AG04449 (cell line): ENCODE results near the gene WBP1.
"Not testable (repeated sequence)": the region's sequence is repeated elsewhere in the genome, so short reads cannot be mapped to it uniquely, and the experiment has no call there.

ENCODE experiments used
- CTCF ChIA-PET: fragments of 350-600 bp; formaldehyde crosslinking; extraction: SDS; loops from one replicate; lab custom pipeline; 2021; ENCODE audit warnings: antibody characterized with exemption; lab: Yijun Ruan, JAX
- POLR2A ChIA-PET: fragments of 400-600, 350-600 bp; formaldehyde crosslinking; extraction: SDS; loops from one replicate; lab custom pipeline; 2020; ENCODE audit warnings: antibody characterized with exemption, inconsistent platforms; lab: Yijun Ruan, JAX
- DNase-seq: peaks from one replicate; pipeline ENCODE4 v3.0.0-alpha.2; 2010; ENCODE audit warnings: low read depth, low spot score
- H3K4me3 ChIP-seq: 2 replicates; pipeline ENCODE4 v1.5.1; 2011; ENCODE audit warnings: low read depth, mild to moderate bottlenecking, control low read depth, low read length
- CTCF ChIP-seq: IDR thresholded peaks from one replicate; pipeline ENCODE4 v1.5.1; 2011; ENCODE audit warnings: mild to moderate bottlenecking, moderate library complexity, low read length, control low read depth, inconsistent platforms; ENCODE audit not compliant: insufficient read depth; ENCODE audit errors: missing control alignments

WBP1 gene

DNA sequence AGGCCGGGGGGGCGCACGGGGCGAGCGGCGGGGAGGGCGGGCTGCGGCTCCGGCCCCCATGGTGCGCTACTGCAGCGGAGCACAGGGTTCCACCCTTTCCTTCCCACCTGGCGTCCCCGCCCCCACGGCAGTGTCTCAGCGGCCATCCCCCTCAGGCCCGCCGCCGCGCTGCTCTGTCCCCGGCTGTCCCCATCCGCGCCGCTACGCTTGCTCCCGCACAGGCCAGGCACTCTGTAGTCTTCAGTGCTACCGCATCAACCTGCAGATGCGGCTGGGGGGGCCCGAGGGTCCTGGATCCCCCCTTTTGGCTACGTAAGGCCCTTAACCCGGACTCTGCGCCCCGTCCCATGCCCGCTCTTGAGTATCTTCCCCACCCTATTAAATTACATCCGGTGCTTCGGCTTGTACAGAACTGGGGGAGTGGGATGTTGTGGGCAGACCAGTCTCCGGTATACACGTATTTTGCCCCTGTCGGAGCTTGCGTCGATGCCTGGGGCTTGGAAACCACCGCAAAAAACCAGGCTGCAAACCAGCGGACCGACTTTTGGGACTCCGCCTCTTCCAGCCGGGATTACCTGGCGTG is 598 bp upstream of the WBP1 start:
- no peak for DNase-seq
- H3K4me3 ChIP-seq: peak overlapping the region; percentile 74
- CTCF ChIA-PET: interaction anchor here (0.6 to 3.8 kb wide), 2 partner anchors 130 to 243 kb away, joined by 3 to 25 read pairs; no protein-coding TSS in a partner anchor
- POLR2A ChIA-PET: interaction anchor here (0.6 to 3.3 kb wide), 9 partner anchors 10 to 129 kb away, joined by 3 to 12 read pairs (median 8); partner anchors contain the start of gene MRPL53
- no peak for TF ChIP-seq CTCF

- CTCF ChIA-PET: interaction anchor here (0.9 to 3.8 kb wide), 4 partner anchors 24 to 129 kb away, joined by 3 to 25 read pairs (median 4); partner anchors contain the start of genes CCDC142, TTC31 and WDR54
- peak overlapping the region; percentile 62 for H3K4me3 ChIP-seq
- TF ChIP-seq CTCF: no peak
- POLR2A ChIA-PET: interaction anchor here (1.0 to 3.3 kb wide), 7 partner anchors 9 to 36 kb away, joined by 3 to 12 read pairs (median 8); partner anchors contain the start of gene MRPL53
- DNase-seq: no peak
Measured at GRCh38 chr2:74458938-74459363, 713 bp downstream of the WBP1 start.

- POLR2A ChIA-PET: interaction anchor here (2.1 to 3.3 kb wide), 4 partner anchors 8 to 22 kb away, joined by 8 to 12 read pairs (median 11); partner anchors contain the start of gene MRPL53
- CTCF ChIA-PET: interaction anchor here (3.8 kb wide), 1 partner anchor 128 kb away, joined by 25 read pairs; no protein-coding TSS in a partner anchor
- peak overlapping the region; percentile 62 for H3K4me3 ChIP-seq
- DNase-seq: not testable (repeated sequence)
Measured at GRCh38 chr2:74459503-74460118, 1.4 kb downstream of the WBP1 start.

DNA sequence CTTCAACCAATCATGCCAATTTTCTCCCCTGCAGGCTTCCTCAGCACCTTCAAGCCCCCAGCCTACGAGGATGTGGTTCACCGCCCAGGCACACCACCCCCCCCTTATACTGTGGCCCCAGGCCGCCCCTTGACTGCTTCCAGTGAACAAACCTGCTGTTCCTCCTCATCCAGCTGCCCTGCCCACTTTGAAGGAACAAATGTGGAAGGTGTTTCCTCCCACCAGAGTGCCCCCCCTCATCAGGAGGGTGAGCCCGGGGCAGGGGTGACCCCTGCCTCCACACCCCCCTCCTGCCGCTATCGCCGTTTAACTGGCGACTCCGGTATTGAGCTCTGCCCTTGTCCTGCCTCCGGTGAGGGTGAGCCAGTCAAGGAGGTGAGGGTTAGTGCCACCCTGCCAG is 1.9 kb downstream of the WBP1 start:
- DNase-seq, CTCF ChIA-PET, H3K4me3 ChIP-seq: not testable (repeated sequence)
- POLR2A ChIA-PET: interaction anchor here (1.9 to 3.3 kb wide), 2 partner anchors 12 to 21 kb away, joined by 7 to 10 read pairs; partner anchors contain the start of gene MRPL53

GRCh38 chr2:74461187-74462053 is 3.2 kb downstream of the WBP1 start:
- DNase-seq: no peak
- peak; percentile 6 for TF ChIP-seq CTCF
- CTCF ChIA-PET: interaction anchor here (0.5 to 1.2 kb wide), 3 partner anchors 70 to 127 kb away, joined by 3 to 4 read pairs (median 3); no protein-coding TSS in a partner anchor
- H3K4me3 ChIP-seq: no peak overlapping the region
- POLR2A ChIA-PET: interaction anchor here (0.5 to 1.9 kb wide), 3 partner anchors 10 to 72 kb away, joined by 3 to 7 read pairs (median 3); partner anchors contain the start of gene MRPL53

GRCh38 chr2:74462054-74462785 is 4.0 kb downstream of the WBP1 start:
- no peak overlapping the region for H3K4me3 ChIP-seq
- ChIA-PET POLR2A (interaction anchor here (0.5 to 1.9 kb wide), 2 partner anchors 10 to 41 kb away, joined by 3 to 7 read pairs; partner anchors contain the start of gene MRPL53), CTCF (interaction anchor here (0.5 to 1.2 kb wide), 3 partner anchors 70 to 126 kb away, joined by 3 to 4 read pairs (median 3); no protein-coding TSS in a partner anchor)
- TF ChIP-seq CTCF: no peak
- DNase-seq: no peak
